Measurements from ENCODE around the gene NETO2.

GRCh38 chr16:47045023-47045422 lies 98.7 kb downstream of the NETO2 start:
- TF ChIP-seq, protein P1, sequence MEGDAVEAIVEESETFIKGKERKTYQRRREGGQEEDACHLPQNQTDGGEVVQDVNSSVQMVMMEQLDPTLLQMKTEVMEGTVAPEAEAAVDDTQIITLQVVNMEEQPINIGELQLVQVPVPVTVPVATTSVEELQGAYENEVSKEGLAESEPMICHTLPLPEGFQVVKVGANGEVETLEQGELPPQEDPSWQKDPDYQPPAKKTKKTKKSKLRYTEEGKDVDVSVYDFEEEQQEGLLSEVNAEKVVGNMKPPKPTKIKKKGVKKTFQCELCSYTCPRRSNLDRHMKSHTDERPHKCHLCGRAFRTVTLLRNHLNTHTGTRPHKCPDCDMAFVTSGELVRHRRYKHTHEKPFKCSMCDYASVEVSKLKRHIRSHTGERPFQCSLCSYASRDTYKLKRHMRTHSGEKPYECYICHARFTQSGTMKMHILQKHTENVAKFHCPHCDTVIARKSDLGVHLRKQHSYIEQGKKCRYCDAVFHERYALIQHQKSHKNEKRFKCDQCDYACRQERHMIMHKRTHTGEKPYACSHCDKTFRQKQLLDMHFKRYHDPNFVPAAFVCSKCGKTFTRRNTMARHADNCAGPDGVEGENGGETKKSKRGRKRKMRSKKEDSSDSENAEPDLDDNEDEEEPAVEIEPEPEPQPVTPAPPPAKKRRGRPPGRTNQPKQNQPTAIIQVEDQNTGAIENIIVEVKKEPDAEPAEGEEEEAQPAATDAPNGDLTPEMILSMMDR (conservative IDR thresholded peaks at IDR 0.05 in 1 of 2, IDR thresholded peaks at IDR 0.05 in 1 of 2; ENCODE audit: extremely low read depth in 1 of 2, insufficient read depth in 1 of 2, low read depth in 1 of 2, low read length in 2 of 2): no peak
- TF ChIP-seq EZH2 (IDR thresholded peaks at IDR 0.05; ENCODE audit: borderline replicate concordance, low read length): no peak
